ENCODE measurements around the gene FIP1L1.

DNA sequence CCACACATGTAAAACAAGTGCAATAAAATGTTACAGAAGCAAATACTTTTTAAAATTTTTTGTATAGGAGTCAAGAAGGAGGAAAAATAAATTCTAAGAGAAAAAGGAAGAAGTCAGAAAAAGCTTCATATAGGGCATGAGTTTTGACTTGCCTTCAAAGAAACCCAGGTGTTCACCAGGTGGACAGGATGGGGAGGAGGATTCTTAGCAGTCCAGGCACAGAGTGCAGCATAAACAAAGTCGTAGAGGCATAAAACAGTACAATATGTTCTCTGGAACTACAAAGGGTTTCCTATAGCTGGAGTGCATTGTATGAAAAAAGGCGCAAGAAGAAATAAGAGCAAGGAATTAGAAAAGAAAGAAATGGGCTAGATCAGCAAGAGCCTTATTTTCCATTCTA lies 9.7 kb upstream of the FIP1L1 start:
- TF ChIP-seq, protein P1, sequence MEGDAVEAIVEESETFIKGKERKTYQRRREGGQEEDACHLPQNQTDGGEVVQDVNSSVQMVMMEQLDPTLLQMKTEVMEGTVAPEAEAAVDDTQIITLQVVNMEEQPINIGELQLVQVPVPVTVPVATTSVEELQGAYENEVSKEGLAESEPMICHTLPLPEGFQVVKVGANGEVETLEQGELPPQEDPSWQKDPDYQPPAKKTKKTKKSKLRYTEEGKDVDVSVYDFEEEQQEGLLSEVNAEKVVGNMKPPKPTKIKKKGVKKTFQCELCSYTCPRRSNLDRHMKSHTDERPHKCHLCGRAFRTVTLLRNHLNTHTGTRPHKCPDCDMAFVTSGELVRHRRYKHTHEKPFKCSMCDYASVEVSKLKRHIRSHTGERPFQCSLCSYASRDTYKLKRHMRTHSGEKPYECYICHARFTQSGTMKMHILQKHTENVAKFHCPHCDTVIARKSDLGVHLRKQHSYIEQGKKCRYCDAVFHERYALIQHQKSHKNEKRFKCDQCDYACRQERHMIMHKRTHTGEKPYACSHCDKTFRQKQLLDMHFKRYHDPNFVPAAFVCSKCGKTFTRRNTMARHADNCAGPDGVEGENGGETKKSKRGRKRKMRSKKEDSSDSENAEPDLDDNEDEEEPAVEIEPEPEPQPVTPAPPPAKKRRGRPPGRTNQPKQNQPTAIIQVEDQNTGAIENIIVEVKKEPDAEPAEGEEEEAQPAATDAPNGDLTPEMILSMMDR (IDR thresholded peaks at IDR 0.05 in 8 of 11, conservative IDR thresholded peaks at IDR 0.05 in 3 of 11): no peak
- no peak for TF ChIP-seq POLR2A (IDR thresholded peaks at IDR 0.05)
